ENCODE measurements around the gene ADAMTS17.

Gene ADAMTS17

DNA sequence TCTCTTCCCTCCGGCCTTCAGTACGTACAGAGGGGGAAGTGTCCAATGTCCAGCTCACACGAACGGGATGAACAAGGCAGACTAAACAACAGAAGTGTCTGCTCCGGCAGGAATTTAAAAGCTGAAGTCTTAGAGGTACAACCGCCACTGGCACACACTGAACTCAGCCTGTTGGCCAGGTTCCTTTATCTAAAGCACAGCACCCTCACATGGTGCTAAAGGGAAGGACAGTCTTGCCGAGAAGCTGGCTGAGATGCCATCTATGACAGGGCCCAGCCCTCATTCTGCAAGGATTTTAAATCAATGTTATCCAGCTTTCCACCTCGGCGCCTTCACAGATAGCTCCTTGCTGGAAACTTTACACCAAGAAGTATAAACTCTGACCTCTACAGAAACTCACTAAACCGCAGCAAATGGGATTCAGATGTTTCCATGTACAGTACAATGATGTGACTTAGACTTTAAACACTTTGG, 2.8 kb downstream of the ADAMTS17 start:
- H3K4me1 ChIP-seq (ENCODE audit: control insufficient read depth, insufficient read depth, low read length), result peaks cover 4% of the 10 kb centered on the region
- H3K9ac ChIP-seq (ENCODE audit: low read depth, low read length), result no peak overlapping the region
- H3K27me3 ChIP-seq (ENCODE audit: control insufficient read depth, insufficient read depth, low read length), result peaks cover 36% of the 10 kb centered on the region
- no peak overlapping the region for H3K4me3 ChIP-seq (ENCODE audit: low read depth, low read length)
- no peaks in the 10 kb centered on the region for H3K36me3 ChIP-seq (ENCODE audit: control insufficient read depth, insufficient read depth, low read length)
- H3K9me3 ChIP-seq (ENCODE audit: control insufficient read depth, insufficient read depth, low read length), result no peaks in the 10 kb centered on the region

DNA sequence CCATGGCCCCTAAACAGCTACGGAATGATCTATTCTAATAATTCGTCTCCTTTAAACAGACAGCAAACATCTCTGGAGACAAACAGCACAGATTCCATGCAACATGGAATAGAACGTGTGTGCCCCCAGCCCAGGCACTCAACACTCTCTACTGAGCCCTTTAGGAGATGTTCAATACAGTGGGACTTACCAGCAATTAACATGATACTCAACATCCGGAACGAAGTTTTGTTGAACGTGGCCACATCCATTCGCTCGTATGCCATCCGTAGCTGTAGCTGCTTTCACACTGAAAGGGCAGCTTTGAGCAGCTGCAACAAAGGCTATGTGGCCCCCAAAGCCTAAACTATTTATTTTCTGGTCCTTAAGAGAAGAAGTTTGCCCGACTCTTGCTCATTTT, 3.5 kb downstream of the ADAMTS17 start:
- H3K9ac ChIP-seq (ENCODE audit: low read depth, low read length), result no peak overlapping the region
- H3K4me1 ChIP-seq (ENCODE audit: control insufficient read depth, insufficient read depth, low read length), result peaks cover 4% of the 10 kb centered on the region
- H3K27me3 ChIP-seq (ENCODE audit: control insufficient read depth, insufficient read depth, low read length), result peaks cover 28% of the 10 kb centered on the region

DNA sequence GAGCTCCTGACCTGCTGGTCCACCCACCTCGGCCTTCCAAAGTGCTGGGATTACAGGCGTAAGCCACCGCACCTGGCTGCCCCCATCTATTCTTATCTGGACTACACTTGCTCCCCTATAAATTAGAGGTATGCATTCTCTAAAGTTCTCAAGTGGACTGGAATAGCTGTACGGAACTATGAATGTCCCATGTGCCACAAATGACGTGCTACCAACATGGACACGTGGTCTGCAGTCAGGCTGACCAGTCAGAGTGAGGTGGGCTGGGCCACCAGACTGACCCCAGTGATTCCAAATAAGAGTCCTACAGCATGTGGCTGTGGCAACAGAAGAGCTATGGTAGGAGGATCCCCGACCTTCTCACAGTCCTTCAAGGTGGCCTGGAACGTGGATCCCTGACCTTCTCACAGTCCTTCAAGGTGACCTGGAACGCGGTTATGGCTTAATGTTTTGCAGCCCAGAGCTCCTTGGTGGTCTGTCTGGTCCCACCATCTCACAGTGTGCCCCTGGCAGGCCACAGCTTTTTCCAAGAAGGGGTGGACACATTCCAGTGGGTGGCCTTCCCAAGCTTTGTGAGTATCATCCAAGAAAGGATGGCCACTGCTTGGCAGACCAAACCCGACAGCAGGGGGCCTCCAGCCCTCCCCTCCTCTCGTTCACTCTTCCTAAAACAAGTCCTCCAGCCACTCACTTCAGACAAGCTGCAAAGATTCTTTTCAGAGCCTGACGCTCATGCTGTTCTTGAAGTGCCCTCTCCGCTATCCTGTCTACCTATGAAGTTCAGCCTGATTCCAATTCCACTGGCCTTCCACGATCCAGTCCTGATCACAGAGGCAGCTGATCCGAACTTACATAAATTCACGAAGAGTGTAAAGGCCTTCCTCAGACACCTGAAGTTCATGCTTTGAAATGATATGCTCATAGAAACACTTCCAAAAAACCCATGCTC, 4.4 kb downstream of the ADAMTS17 start:
- Histone ChIP-seq H3K27me3 (ENCODE audit: control insufficient read depth, insufficient read depth, low read length) (peaks cover 20% of the 10 kb centered on the region), H3K36me3 (ENCODE audit: control insufficient read depth, insufficient read depth, low read length) (no peaks in the 10 kb centered on the region), H3K4me3 (ENCODE audit: low read depth, low read length) (no peak overlapping the region), H3K9me3 (ENCODE audit: control insufficient read depth, insufficient read depth, low read length) (no peaks in the 10 kb centered on the region), H3K4me1 (ENCODE audit: control insufficient read depth, insufficient read depth, low read length) (peaks cover under 1% of the 10 kb centered on the region), H3K9ac (ENCODE audit: low read depth, low read length) (no peak overlapping the region)

More for the DNA sequence above, 3.5 kb downstream of the ADAMTS17 start:
- Histone ChIP-seq H3K9me3 (ENCODE audit: control insufficient read depth, insufficient read depth, low read length) (no peaks in the 10 kb centered on the region), H3K4me3 (ENCODE audit: low read depth, low read length) (no peak overlapping the region), H3K36me3 (ENCODE audit: control insufficient read depth, insufficient read depth, low read length) (no peaks in the 10 kb centered on the region)

DNA sequence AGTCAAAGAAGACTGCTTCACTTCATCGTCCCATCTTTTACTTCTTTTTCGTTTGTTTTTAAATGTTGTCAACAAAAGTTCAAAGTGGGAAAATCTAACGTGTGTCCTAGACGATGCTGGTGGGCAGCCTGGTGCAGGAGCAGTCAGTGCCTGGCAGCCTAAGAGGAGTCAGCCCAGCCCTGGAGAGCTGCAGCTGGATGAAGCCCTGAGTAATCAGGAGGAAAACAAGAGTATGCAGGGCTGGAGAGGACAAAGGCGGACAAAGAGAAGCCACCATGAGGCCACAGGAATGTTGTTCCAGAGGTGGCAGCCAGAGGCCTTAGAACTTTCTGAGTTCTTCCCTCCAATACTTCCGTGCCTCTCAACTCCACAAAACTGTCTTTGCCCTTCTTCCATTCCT, 5.7 kb downstream of the ADAMTS17 start:
- Histone ChIP-seq H3K36me3 (ENCODE audit: control insufficient read depth, insufficient read depth, low read length) (no peaks in the 10 kb centered on the region), H3K4me3 (ENCODE audit: low read depth, low read length) (no peak overlapping the region), H3K9me3 (ENCODE audit: control insufficient read depth, insufficient read depth, low read length) (no peaks in the 10 kb centered on the region), H3K27me3 (ENCODE audit: control insufficient read depth, insufficient read depth, low read length) (peaks cover 17% of the 10 kb centered on the region), H3K9ac (ENCODE audit: low read depth, low read length) (no peak overlapping the region), H3K4me1 (ENCODE audit: control insufficient read depth, insufficient read depth, low read length) (no peaks in the 10 kb centered on the region)

DNA sequence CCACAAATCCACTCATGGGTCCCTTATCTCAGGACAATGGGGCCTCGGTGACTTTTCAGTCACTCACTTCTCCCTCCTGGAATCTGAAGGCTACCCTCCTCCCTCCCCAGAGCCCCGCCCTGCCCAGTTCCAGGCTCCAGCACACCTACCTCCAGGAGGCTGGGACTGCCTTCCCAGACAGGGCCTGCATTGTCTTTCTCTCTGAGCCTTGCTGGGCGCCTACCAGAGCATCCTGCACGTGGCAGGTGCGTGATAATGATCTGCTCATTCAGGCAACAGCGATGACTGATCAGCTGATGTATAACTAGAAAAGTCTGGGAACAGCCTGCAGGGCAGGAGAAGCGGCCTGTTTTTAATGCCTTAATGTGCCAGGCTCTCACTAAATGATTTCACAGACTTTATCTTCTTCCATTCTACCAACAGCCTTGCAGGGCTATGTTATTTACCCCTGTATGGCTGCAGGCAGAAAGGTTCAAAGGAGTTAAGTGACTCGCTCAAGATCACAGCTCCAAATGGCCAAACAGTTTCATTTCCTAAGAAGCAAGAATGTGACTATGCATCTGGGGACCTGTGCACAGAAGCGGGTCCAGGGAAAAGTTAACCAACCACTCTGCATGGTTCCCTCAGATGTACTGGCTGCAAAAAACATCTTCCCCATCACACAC, 6.3 kb downstream of the ADAMTS17 start:
- H3K9ac ChIP-seq (ENCODE audit: low read depth, low read length), result no peak overlapping the region
- no peaks in the 10 kb centered on the region for H3K4me1 ChIP-seq (ENCODE audit: control insufficient read depth, insufficient read depth, low read length)
- no peaks in the 10 kb centered on the region for H3K9me3 ChIP-seq (ENCODE audit: control insufficient read depth, insufficient read depth, low read length)
- H3K4me3 ChIP-seq (ENCODE audit: low read depth, low read length), result no peak overlapping the region
- peaks cover 12% of the 10 kb centered on the region for H3K27me3 ChIP-seq (ENCODE audit: control insufficient read depth, insufficient read depth, low read length)
- no peaks in the 10 kb centered on the region for H3K36me3 ChIP-seq (ENCODE audit: control insufficient read depth, insufficient read depth, low read length)

DNA sequence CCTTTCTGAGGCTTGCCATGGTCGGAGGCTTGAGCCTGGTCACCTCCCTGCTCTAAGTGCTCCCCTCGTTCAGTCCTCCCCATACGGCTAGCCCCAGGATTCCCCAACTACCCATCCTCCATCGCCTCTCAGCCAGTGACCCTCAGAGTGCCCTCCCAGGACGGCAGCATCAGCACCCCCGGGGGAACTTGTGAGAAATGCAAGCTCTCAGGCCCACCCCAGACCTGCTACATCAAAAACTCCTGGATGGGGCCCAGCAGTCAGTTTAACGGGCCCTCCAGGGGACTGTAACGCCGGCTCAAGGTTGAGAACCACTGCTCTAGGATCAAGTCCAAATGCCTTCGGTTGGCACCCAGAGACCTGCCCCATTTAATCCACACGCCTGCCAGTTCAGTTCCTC, 6.9 kb downstream of the ADAMTS17 start:
- Histone ChIP-seq H3K27me3 (ENCODE audit: control insufficient read depth, insufficient read depth, low read length) (peaks cover 7% of the 10 kb centered on the region), H3K4me3 (ENCODE audit: low read depth, low read length) (no peak overlapping the region), H3K9me3 (ENCODE audit: control insufficient read depth, insufficient read depth, low read length) (no peaks in the 10 kb centered on the region), H3K9ac (ENCODE audit: low read depth, low read length) (no peak overlapping the region), H3K36me3 (ENCODE audit: control insufficient read depth, insufficient read depth, low read length) (no peaks in the 10 kb centered on the region), H3K4me1 (ENCODE audit: control insufficient read depth, insufficient read depth, low read length) (no peaks in the 10 kb centered on the region)

DNA sequence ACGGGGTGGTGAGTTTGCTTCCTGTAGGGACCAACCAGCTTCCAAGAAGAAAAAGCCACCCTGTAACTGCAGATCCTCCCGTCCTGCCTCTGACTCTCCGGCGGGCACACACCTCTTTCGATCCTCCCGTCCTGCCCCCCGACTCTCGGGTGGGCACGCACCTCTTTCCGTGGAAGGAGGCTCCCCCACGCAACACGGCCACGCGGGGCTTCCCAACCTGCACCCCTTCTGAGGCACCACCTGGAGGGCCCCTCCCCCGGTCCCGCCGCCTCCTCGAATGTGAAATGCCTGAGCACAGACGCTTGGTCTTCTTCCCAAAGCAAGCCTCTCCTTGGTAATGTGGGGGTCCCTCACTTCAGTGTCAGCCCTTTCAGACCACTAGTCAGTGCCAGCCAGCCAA, 7.3 kb downstream of the ADAMTS17 start:
- no peak overlapping the region for H3K4me3 ChIP-seq (ENCODE audit: low read depth, low read length)
- no peaks in the 10 kb centered on the region for H3K36me3 ChIP-seq (ENCODE audit: control insufficient read depth, insufficient read depth, low read length)
- no peak overlapping the region for H3K9ac ChIP-seq (ENCODE audit: low read depth, low read length)
- no peaks in the 10 kb centered on the region for H3K4me1 ChIP-seq (ENCODE audit: control insufficient read depth, insufficient read depth, low read length)
- peaks cover 3% of the 10 kb centered on the region for H3K27me3 ChIP-seq (ENCODE audit: control insufficient read depth, insufficient read depth, low read length)
- no peaks in the 10 kb centered on the region for H3K9me3 ChIP-seq (ENCODE audit: control insufficient read depth, insufficient read depth, low read length)

DNA sequence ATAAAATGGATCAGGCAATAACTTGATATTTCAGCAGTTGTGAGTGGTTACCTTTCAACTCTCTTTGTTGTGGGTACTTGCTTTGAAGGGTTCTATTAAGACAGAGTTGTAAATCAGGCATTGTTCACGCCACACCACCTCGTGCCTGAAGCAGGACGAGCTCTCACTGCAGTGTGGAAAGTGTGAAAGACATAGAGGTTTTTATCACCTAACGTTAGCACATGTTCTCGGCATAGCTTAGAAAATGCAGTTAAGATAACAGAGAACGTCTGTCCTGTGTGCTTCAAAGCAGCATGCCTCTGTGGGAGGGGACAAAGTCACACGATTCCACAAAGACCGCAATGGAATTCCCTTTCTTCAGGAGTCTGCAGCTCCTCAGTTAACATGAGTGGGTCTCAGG, 7.8 kb downstream of the ADAMTS17 start:
- Histone ChIP-seq H3K9me3 (ENCODE audit: control insufficient read depth, insufficient read depth, low read length) (no peaks in the 10 kb centered on the region), H3K9ac (ENCODE audit: low read depth, low read length) (no peak overlapping the region), H3K4me1 (ENCODE audit: control insufficient read depth, insufficient read depth, low read length) (no peaks in the 10 kb centered on the region), H3K36me3 (ENCODE audit: control insufficient read depth, insufficient read depth, low read length) (no peaks in the 10 kb centered on the region), H3K27me3 (ENCODE audit: control insufficient read depth, insufficient read depth, low read length) (no peaks in the 10 kb centered on the region), H3K4me3 (ENCODE audit: low read depth, low read length) (no peak overlapping the region)

DNA sequence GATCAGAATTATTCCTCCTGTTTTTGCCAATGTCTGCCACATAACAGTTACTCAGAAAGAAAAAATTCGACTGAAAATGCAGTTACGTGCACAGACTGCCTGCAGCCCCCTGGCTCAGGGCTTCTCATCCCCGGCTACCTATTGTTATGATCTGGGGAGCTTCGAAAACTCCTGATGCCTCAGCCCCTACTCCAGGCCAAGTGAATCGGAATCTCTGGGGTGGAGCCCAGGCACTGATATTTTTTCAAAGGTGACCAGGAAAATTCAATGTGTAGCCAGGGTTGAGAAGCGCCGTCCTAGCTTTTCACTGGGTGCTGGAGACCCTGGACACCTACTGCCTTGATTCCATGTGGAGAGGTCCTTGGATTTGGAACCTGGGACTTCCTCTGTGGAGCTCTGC, 8.5 kb downstream of the ADAMTS17 start:
- no peaks in the 10 kb centered on the region for H3K27me3 ChIP-seq (ENCODE audit: control insufficient read depth, insufficient read depth, low read length)

DNA sequence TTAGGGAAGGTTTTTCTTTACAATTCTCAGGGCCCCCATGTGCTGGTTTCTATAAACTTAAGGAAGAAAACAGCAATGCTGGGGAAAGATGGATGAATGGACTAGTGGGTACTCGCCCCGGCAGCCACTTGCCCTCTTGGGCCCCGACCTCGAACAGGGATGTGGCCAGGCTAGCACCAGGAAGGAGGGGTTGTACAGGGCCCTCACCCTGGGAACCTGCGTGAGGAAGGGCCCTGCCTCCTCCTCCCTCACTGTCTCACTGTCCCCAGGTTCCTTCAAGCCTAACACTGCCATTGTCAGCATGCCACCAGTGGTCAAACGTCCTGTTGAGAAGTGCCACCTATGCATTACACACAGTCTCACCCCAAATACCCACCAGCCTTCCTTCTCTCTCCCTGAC, 9.1 kb downstream of the ADAMTS17 start:
- H3K9ac ChIP-seq (ENCODE audit: low read depth, low read length), result no peak overlapping the region
- H3K36me3 ChIP-seq (ENCODE audit: control insufficient read depth, insufficient read depth, low read length), result no peaks in the 10 kb centered on the region
- no peak overlapping the region for H3K4me3 ChIP-seq (ENCODE audit: low read depth, low read length)
- H3K4me1 ChIP-seq (ENCODE audit: control insufficient read depth, insufficient read depth, low read length), result no peaks in the 10 kb centered on the region
- no peaks in the 10 kb centered on the region for H3K27me3 ChIP-seq (ENCODE audit: control insufficient read depth, insufficient read depth, low read length)
- H3K9me3 ChIP-seq (ENCODE audit: control insufficient read depth, insufficient read depth, low read length), result no peaks in the 10 kb centered on the region

More for the DNA sequence above, 8.5 kb downstream of the ADAMTS17 start:
- H3K36me3 ChIP-seq (ENCODE audit: control insufficient read depth, insufficient read depth, low read length), result no peaks in the 10 kb centered on the region
- H3K9ac ChIP-seq (ENCODE audit: low read depth, low read length), result no peak overlapping the region
- no peaks in the 10 kb centered on the region for H3K4me1 ChIP-seq (ENCODE audit: control insufficient read depth, insufficient read depth, low read length)
- no peak overlapping the region for H3K4me3 ChIP-seq (ENCODE audit: low read depth, low read length)
- H3K9me3 ChIP-seq (ENCODE audit: control insufficient read depth, insufficient read depth, low read length), result no peaks in the 10 kb centered on the region

DNA sequence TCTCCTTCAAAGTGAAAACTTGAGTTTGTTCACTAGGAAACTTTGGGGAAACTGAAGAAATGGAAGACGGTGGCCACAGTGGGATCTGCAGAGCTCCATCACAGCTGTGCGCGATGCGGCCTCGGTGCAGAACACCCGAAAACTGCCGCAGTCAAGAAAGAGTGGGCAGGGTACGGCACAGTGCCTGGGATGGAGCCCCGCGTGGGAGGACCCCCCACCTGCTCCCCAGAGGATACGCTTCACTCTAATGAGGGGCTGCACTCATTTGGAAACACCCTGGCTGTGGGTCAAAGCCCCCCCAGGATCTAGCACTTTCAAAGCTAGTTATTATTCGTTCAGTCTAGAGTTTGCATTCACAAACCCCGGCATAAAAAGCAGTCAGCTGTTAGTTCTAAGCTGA, 9.5 kb downstream of the ADAMTS17 start:
- Histone ChIP-seq H3K4me1 (ENCODE audit: control insufficient read depth, insufficient read depth, low read length) (no peaks in the 10 kb centered on the region), H3K9me3 (ENCODE audit: control insufficient read depth, insufficient read depth, low read length) (no peaks in the 10 kb centered on the region), H3K9ac (ENCODE audit: low read depth, low read length) (no peak overlapping the region), H3K27me3 (ENCODE audit: control insufficient read depth, insufficient read depth, low read length) (no peaks in the 10 kb centered on the region), H3K36me3 (ENCODE audit: control insufficient read depth, insufficient read depth, low read length) (no peaks in the 10 kb centered on the region), H3K4me3 (ENCODE audit: low read depth, low read length) (no peak overlapping the region)
